GM23338 (cell line): ENCODE measurements around the gene CTBP2. TPM values are rescaled to one million over a fixed set of nuclear protein-coding genes. Genes with fewer than 3 reads are reported as not detected.

Experiments
- ATAC-seq: fragments of 200-7000 bp; cut with Tn5 transposase; 3 replicates; pipeline ENCODE4 v1.9.1; 2020
- DNase-seq: peaks from one replicate; pipeline ENCODE4 v3.0.0-alpha.2; 2015; ENCODE audit warnings: low spot score
- H2AFZ ChIP-seq: fragments of 200-600 bp; sonication (generic); 2 replicates; pipeline ENCODE4 v1.8.0; 2016; ENCODE audit warnings: antibody characterized with exemption, mild to moderate bottlenecking, moderate library complexity
- H3F3A ChIP-seq: fragments of 200-600 bp; sonication (generic); replicated peaks from 2 replicates; pipeline ENCODE4 v1.8.0; 2017; ENCODE audit warnings: antibody characterized with exemption, mixed run types, low read depth
- H3K27ac ChIP-seq: fragments of 200-600 bp; sonication (generic); 2 replicates; pipeline ENCODE4 v1.6.1; 2016; ENCODE audit warnings: low read depth
- H3K27me3 ChIP-seq: fragments of 200-600 bp; sonication (generic); 2 replicates; pipeline ENCODE4 v1.8.0; 2016; ENCODE audit warnings: mild to moderate bottlenecking, mixed run types, moderate library complexity; ENCODE audit not compliant: insufficient read depth
- H3K36me3 ChIP-seq: fragments of 200-600 bp; sonication (generic); 2 replicates; pipeline ENCODE4 v1.8.0; 2016; ENCODE audit warnings: mild to moderate bottlenecking; ENCODE audit not compliant: insufficient read depth
- H3K4me1 ChIP-seq: fragments of 200-600 bp; sonication (generic); 2 replicates; pipeline ENCODE4 v1.8.0; 2016; ENCODE audit warnings: mild to moderate bottlenecking, moderate library complexity; ENCODE audit not compliant: insufficient read depth
- H3K4me2 ChIP-seq: fragments of 200-600 bp; sonication (generic); 2 replicates; pipeline ENCODE4 v1.7.1; 2017; ENCODE audit warnings: mixed run types
- H3K4me3 ChIP-seq: fragments of 200-600 bp; sonication (generic); 2 replicates; pipeline ENCODE4 v1.6.1; 2016; ENCODE audit warnings: mixed run types
- H3K79me2 ChIP-seq: fragments of 200-600 bp; sonication (generic); replicated peaks from 2 replicates; pipeline ENCODE4 v1.8.0; 2017; ENCODE audit warnings: mild to moderate bottlenecking; ENCODE audit not compliant: insufficient read depth
- H3K9me2 ChIP-seq: fragments of 200-600 bp; sonication (generic); 2 replicates; pipeline ENCODE4 v1.8.0; 2017; ENCODE audit not compliant: insufficient read depth
- H4K20me1 ChIP-seq: fragments of 200-600 bp; sonication (generic); replicated peaks from 2 replicates; pipeline ENCODE4 v1.8.0; 2017; ENCODE audit warnings: mild to moderate bottlenecking; ENCODE audit not compliant: insufficient read depth
- H3K27ac Mint-ChIP-seq: 2 replicates; pipeline ENCODE4 v1.8.0; 2020; ENCODE audit warnings: inconsistent platforms, mild to moderate bottlenecking, moderate library complexity, mixed read lengths
- H3K27me3 Mint-ChIP-seq: 3 replicates; pipeline ENCODE4 v1.8.0; 2022; ENCODE audit warnings: low read depth, mild to moderate bottlenecking, moderate library complexity, mixed read lengths, inconsistent platforms; ENCODE audit not compliant: insufficient read depth, poor library complexity
- H3K36me3 Mint-ChIP-seq: 3 replicates; pipeline ENCODE4 v1.8.0; 2021; ENCODE audit warnings: low read depth, mild to moderate bottlenecking, inconsistent platforms, moderate library complexity, mixed read lengths
- H3K4me1 Mint-ChIP-seq: 3 replicates; pipeline ENCODE4 v1.8.0; 2020; ENCODE audit warnings: mild to moderate bottlenecking, inconsistent platforms, mixed read lengths
- H3K4me3 Mint-ChIP-seq: 3 replicates; pipeline ENCODE4 v1.8.0; 2021; ENCODE audit warnings: moderate library complexity, mild to moderate bottlenecking, inconsistent platforms, mixed read lengths
- H3K9me3 Mint-ChIP-seq: 3 replicates; pipeline ENCODE4 v1.8.0; 2020; ENCODE audit warnings: moderate library complexity, mild to moderate bottlenecking, inconsistent platforms, mixed read lengths
- EZH2 ChIP-seq: fragments of 200-600 bp; sonication (generic); IDR thresholded peaks from one replicate; pipeline ENCODE4 v1.8.0; 2017; ENCODE audit warnings: antibody characterized with exemption, mild to moderate bottlenecking, low read depth; ENCODE audit not compliant: unreplicated experiment
- EZH2phosphoT487 ChIP-seq: fragments of 200-600 bp; sonication (generic); IDR thresholded peaks from one replicate; pipeline ENCODE4 v1.8.1; 2018; ENCODE audit warnings: antibody characterized with exemption; ENCODE audit not compliant: unreplicated experiment
- JUNB ChIP-seq: IDR thresholded peaks from one replicate; pipeline ENCODE4 v1.6.1; 2016; ENCODE audit warnings: antibody characterized with exemption; ENCODE audit not compliant: unreplicated experiment
- STAT1 ChIP-seq: IDR thresholded peaks from one replicate; pipeline ENCODE4 v1.6.1; 2016; ENCODE audit warnings: antibody characterized with exemption; ENCODE audit not compliant: unreplicated experiment
- ZNF114 ChIP-seq: fragments of 250-450 bp; sonication (Bioruptor Pico); IDR thresholded peaks from 2 replicates; pipeline ENCODE4 v1.5.0; 2020; ENCODE audit warnings: mild to moderate bottlenecking, moderate library complexity
- polyA plus RNA-seq: library from polyadenylated mRNA; unstranded; fragments of >200 nt; fragmentation: Nextera tagmentation; extraction: Ambion mirVana; gene quantifications from 2 replicates; pipeline ENCODE4 v1.2.1, GENCODE V29; 2016
- total RNA-seq: library from RNA; depleted of rRNA; stranded (reverse); fragments of >200 nt; shearing (Covaris generic); gene quantifications from 2 replicates; pipeline ENCODE4 v1.2.3, GENCODE V29; 2014
- TF ChIP-seq, protein P1 (sequence below): IDR thresholded peaks from 2 replicates; pipeline ENCODE4 v1.6.1; 2016; ENCODE audit warnings: antibody characterized with exemption
- TF ChIP-seq, protein P2 (sequence below), 2 experiments: fragments of 200-600 bp in 1 of 2; sonication (generic) in 1 of 2; conservative IDR thresholded peaks; 2 replicates each; pipeline versions ENCODE4 v1.5.1 to v1.6.1; 2016 to 2017; ENCODE audit warnings: antibody characterized with exemption in 2 of 2, low read depth in 2 of 2, mild to moderate bottlenecking in 2 of 2, moderate library complexity in 1 of 2
- TF ChIP-seq, protein P3 (sequence below): IDR thresholded peaks from one replicate; pipeline ENCODE4 v1.6.1; 2018; ENCODE audit warnings: antibody characterized with exemption; ENCODE audit not compliant: unreplicated experiment

Gene CTBP2
- total and polyA plus RNA-seq, 2 experiments from 2014 or later: 133 to 265 TPM

DNA sequence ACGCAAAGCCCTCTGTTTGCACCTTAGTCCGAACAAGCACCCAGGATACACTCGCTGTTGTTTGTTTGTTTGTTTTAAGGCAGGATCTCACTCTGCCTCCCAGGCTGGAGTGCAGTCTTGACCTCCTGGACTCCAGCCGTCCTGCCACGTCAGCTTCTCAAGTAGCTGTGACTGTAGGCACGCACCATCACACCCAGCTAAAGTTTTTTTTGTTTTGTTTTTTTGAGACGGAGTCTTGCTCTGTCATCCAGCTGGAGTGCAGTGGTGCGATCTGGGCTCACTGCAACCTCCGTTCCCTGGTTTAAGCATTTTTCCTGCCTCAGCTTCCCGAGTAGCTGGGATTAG, 76.8 kb downstream of the CTBP2 start:
- H3K4me3 Mint-ChIP-seq: no peak overlapping the region
- peaks cover 100% of the 10 kb centered on the region for H3K79me2 ChIP-seq
- no peak overlapping the region for H3K4me3 ChIP-seq
- DNase-seq (no peak), ATAC-seq (no peak)
- H3F3A ChIP-seq: no peaks in the 10 kb centered on the region; the same call in 1 of the 2 replicates
- peaks cover 87% of the 10 kb centered on the region for H3K36me3 Mint-ChIP-seq
- H3K4me1 ChIP-seq: peaks cover 19% of the 10 kb centered on the region; the same call in 1 of the 2 replicates
- peak overlapping the region; percentile 70 for H3K27ac Mint-ChIP-seq
- H4K20me1 ChIP-seq: peaks cover 95% of the 10 kb centered on the region
- peaks cover 39% of the 10 kb centered on the region for H3K27me3 Mint-ChIP-seq
- H3K9me3 Mint-ChIP-seq: no peaks in the 10 kb centered on the region
- H3K9me2 ChIP-seq: no peaks in the 10 kb centered on the region
- TF ChIP-seq EZH2: no peak
- TF ChIP-seq JUNB: no peak
- no peak for TF ChIP-seq EZH2phosphoT487
- TF ChIP-seq, protein P1, sequence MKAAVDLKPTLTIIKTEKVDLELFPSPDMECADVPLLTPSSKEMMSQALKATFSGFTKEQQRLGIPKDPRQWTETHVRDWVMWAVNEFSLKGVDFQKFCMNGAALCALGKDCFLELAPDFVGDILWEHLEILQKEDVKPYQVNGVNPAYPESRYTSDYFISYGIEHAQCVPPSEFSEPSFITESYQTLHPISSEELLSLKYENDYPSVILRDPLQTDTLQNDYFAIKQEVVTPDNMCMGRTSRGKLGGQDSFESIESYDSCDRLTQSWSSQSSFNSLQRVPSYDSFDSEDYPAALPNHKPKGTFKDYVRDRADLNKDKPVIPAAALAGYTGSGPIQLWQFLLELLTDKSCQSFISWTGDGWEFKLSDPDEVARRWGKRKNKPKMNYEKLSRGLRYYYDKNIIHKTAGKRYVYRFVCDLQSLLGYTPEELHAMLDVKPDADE: no peak
- TF ChIP-seq, protein P2, sequence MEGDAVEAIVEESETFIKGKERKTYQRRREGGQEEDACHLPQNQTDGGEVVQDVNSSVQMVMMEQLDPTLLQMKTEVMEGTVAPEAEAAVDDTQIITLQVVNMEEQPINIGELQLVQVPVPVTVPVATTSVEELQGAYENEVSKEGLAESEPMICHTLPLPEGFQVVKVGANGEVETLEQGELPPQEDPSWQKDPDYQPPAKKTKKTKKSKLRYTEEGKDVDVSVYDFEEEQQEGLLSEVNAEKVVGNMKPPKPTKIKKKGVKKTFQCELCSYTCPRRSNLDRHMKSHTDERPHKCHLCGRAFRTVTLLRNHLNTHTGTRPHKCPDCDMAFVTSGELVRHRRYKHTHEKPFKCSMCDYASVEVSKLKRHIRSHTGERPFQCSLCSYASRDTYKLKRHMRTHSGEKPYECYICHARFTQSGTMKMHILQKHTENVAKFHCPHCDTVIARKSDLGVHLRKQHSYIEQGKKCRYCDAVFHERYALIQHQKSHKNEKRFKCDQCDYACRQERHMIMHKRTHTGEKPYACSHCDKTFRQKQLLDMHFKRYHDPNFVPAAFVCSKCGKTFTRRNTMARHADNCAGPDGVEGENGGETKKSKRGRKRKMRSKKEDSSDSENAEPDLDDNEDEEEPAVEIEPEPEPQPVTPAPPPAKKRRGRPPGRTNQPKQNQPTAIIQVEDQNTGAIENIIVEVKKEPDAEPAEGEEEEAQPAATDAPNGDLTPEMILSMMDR (conservative IDR thresholded peaks at IDR 0.05; ENCODE audit: low read depth in 2 of 2): no peak
- TF ChIP-seq ZNF114 (CRISPR knock-in tag): no peak
- H2AFZ ChIP-seq: no peak overlapping the region
- H3K27ac ChIP-seq: peak overlapping the region; percentile 50
- no peak overlapping the region for H3K4me2 ChIP-seq
- peaks cover 17% of the 10 kb centered on the region for H3K36me3 ChIP-seq
- peaks cover 86% of the 10 kb centered on the region for H3K4me1 Mint-ChIP-seq
- no peaks in the 10 kb centered on the region for H3K27me3 ChIP-seq

DNA sequence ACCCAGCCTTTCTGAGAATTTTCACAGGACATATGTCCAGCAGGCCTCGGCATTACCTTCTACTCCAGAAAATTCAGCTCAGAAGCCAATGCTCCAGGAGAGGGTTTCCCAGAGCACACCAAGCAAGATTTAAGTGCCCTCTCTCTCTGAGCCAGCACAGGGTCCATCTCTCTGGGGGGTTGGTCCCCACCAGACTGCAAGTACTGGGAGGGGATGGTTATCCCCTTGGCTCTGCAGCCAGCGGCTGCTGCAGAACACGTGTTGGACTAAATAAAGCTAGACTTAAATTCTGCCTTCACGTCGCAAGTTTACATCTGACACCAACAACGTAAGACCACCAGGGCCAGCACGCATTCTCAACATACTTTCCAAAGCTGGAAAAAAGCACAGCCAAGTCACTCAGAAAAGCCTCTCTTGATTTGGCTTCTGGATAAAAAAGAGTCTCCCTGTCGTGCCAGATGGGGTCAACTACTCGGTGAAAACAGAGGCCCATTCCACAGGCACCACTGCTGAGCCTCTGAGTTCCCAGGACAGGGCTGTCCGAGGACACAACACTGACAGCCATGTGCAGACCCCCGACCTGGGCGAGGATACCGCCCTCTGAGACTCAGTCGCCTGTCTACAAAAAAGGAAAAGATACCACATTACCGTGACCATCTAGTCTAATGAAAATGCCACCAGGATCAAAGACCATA, 77.3 kb downstream of the CTBP2 start:
- Histone ChIP-seq H2AFZ (no peak overlapping the region), H4K20me1 (peaks cover 95% of the 10 kb centered on the region), H3K27ac (peak overlapping the region; percentile 55; the same call in 1 of the 2 replicates), H3K36me3 (peaks cover 12% of the 10 kb centered on the region), H3K4me2 (no peak overlapping the region), H3K4me3 (no peak overlapping the region), H3K9me2 (no peaks in the 10 kb centered on the region), H3K4me1 (peaks cover 15% of the 10 kb centered on the region; the same call in 1 of the 2 replicates), H3F3A (no peaks in the 10 kb centered on the region; the same call in 1 of the 2 replicates), H3K79me2 (peaks cover 100% of the 10 kb centered on the region), H3K27me3 (no peaks in the 10 kb centered on the region)
- DNase-seq (no peak), ATAC-seq (no peak)
- no peaks in the 10 kb centered on the region for H3K9me3 Mint-ChIP-seq
- H3K27me3 Mint-ChIP-seq: peaks cover 44% of the 10 kb centered on the region
- peaks cover 86% of the 10 kb centered on the region for H3K4me1 Mint-ChIP-seq
- no peak overlapping the region for H3K4me3 Mint-ChIP-seq
- peaks cover 87% of the 10 kb centered on the region for H3K36me3 Mint-ChIP-seq
- peak overlapping the region; percentile 70 for H3K27ac Mint-ChIP-seq
- TF ChIP-seq EZH2 (no peak), ZNF114 (CRISPR knock-in tag) (no peak), STAT1 (no peak)
- TF ChIP-seq, protein P2 (conservative IDR thresholded peaks at IDR 0.05; ENCODE audit: low read depth in 2 of 2): no peak
- TF ChIP-seq, protein P1: no peak
- TF ChIP-seq, protein P3, sequence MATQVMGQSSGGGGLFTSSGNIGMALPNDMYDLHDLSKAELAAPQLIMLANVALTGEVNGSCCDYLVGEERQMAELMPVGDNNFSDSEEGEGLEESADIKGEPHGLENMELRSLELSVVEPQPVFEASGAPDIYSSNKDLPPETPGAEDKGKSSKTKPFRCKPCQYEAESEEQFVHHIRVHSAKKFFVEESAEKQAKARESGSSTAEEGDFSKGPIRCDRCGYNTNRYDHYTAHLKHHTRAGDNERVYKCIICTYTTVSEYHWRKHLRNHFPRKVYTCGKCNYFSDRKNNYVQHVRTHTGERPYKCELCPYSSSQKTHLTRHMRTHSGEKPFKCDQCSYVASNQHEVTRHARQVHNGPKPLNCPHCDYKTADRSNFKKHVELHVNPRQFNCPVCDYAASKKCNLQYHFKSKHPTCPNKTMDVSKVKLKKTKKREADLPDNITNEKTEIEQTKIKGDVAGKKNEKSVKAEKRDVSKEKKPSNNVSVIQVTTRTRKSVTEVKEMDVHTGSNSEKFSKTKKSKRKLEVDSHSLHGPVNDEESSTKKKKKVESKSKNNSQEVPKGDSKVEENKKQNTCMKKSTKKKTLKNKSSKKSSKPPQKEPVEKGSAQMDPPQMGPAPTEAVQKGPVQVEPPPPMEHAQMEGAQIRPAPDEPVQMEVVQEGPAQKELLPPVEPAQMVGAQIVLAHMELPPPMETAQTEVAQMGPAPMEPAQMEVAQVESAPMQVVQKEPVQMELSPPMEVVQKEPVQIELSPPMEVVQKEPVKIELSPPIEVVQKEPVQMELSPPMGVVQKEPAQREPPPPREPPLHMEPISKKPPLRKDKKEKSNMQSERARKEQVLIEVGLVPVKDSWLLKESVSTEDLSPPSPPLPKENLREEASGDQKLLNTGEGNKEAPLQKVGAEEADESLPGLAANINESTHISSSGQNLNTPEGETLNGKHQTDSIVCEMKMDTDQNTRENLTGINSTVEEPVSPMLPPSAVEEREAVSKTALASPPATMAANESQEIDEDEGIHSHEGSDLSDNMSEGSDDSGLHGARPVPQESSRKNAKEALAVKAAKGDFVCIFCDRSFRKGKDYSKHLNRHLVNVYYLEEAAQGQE: no peak
